Activated CD4-positive, alpha-beta T cell treated with anti-CD3 and anti-CD28 coated beads, Interleukin-2, amount 50 U/mL, for 4 hours (primary cell): ENCODE measurements around the gene SH3RF1.

Experiments
- DNase-seq, 2 experiments: peaks; one replicate each; pipeline ENCODE4 v3.0.0-alpha.2; 2020

The SH3RF1 gene

GRCh38 chr4:169098054-169098497 is 172.7 kb downstream of the SH3RF1 start:
- no peak for DNase-seq

GRCh38 chr4:169096221-169096620 is 174.5 kb downstream of the SH3RF1 start:
- DNase-seq: no peak

GRCh38 chr4:169094656-169095231 is 176.0 kb downstream of the SH3RF1 start:
- no peak for DNase-seq

GRCh38 chr4:169092889-169093522 is 177.8 kb downstream of the SH3RF1 start:
- DNase-seq: no peak

GRCh38 chr4:169090484-169091215 is 180.1 kb downstream of the SH3RF1 start:
- DNase-seq: no peak

GRCh38 chr4:169089004-169089403 is 181.8 kb downstream of the SH3RF1 start:
- no peak for DNase-seq

GRCh38 chr4:169084954-169085353 is 185.8 kb downstream of the SH3RF1 start:
- DNase-seq: no peak

- no peak for DNase-seq
Measured at GRCh38 chr4:169080981-169081380, 189.8 kb downstream of the SH3RF1 start.

- DNase-seq: no peak
Measured at GRCh38 chr4:169079942-169080827, 190.6 kb downstream of the SH3RF1 start.

- DNase-seq: no peak
Measured at GRCh38 chr4:169074117-169074516, 196.6 kb downstream of the SH3RF1 start.

- no peak for DNase-seq
Measured at GRCh38 chr4:169071747-169072146, 199.0 kb downstream of the SH3RF1 start.

- DNase-seq: no peak
Measured at GRCh38 chr4:169070895-169071218, 199.9 kb downstream of the SH3RF1 start.

- no peak for DNase-seq
Measured at GRCh38 chr4:169070071-169070894, 200.5 kb downstream of the SH3RF1 start.

GRCh38 chr4:169068423-169068822 is 202.3 kb downstream of the SH3RF1 start:
- no peak for DNase-seq

GRCh38 chr4:169066934-169067333 is 203.8 kb downstream of the SH3RF1 start:
- DNase-seq: no peak

GRCh38 chr4:169064296-169064695 is 206.5 kb downstream of the SH3RF1 start:
- no peak for DNase-seq

GRCh38 chr4:169063441-169063840 is 207.3 kb downstream of the SH3RF1 start:
- no peak for DNase-seq

- DNase-seq: no peak
Measured at GRCh38 chr4:169062897-169063244, 207.9 kb downstream of the SH3RF1 start.

- DNase-seq: no peak
Measured at GRCh38 chr4:169061386-169061785, 209.4 kb downstream of the SH3RF1 start.

- no peak for DNase-seq
Measured at GRCh38 chr4:169060391-169061091, 210.2 kb downstream of the SH3RF1 start.

- DNase-seq: no peak
Measured at GRCh38 chr4:169059306-169060211, 211.2 kb downstream of the SH3RF1 start.
